Natural killer cell (primary cell): ENCODE data around the gene HCAR3. TPM values are rescaled to one million over a fixed set of nuclear protein-coding genes. Genes with fewer than 3 reads are reported as not detected.

Experiments
- ATAC-seq, 3 donors: fragments of 150-1000 bp in 2 of 3; fragments of 200-7000 bp in 1 of 3; cut with Tn5 transposase; 1 replicate in 1 of 3; 2 replicates in 2 of 3; pipeline ENCODE4 v1.10.0; 2021; ENCODE audit warnings: mild to moderate bottlenecking in 2 of 3, moderate library complexity in 2 of 3
- DNase-seq, 2 donors: peaks; one replicate each; pipeline versions ENCODE4 v3.0.0 to v3.0.0-alpha.2; 2013 to 2021; ENCODE audit warnings: mixed read lengths in 1 of 2
- H3K27ac ChIP-seq: one replicate; pipeline ENCODE4 v1.5.1; 2013; ENCODE audit warnings: mild to moderate bottlenecking, low read length
- H3K27me3 ChIP-seq: one replicate; pipeline ENCODE4 v1.6.1; 2013; ENCODE audit warnings: low read length; ENCODE audit not compliant: control insufficient read depth, insufficient read depth
- H3K36me3 ChIP-seq: one replicate; pipeline ENCODE4 v1.6.1; 2013; ENCODE audit warnings: low read length; ENCODE audit not compliant: control insufficient read depth, insufficient read depth
- H3K4me1 ChIP-seq: one replicate; pipeline ENCODE4 v1.6.1; 2013; ENCODE audit warnings: low read length; ENCODE audit not compliant: control insufficient read depth, insufficient read depth
- H3K4me3 ChIP-seq: one replicate; pipeline ENCODE4 v1.5.1; 2013; ENCODE audit warnings: low read length
- H3K9me3 ChIP-seq: one replicate; pipeline ENCODE4 v1.6.1; 2013; ENCODE audit warnings: low read length; ENCODE audit not compliant: control insufficient read depth, insufficient read depth
- H3K27ac Mint-ChIP-seq, 2 donors: one replicate each; pipeline ENCODE4 v1.8.0; 2022; ENCODE audit warnings: mild to moderate bottlenecking in 2 of 2, mixed read lengths in 2 of 2, moderate library complexity in 1 of 2
- H3K27me3 Mint-ChIP-seq, 2 donors: one replicate each; pipeline ENCODE4 v1.8.0; 2022; ENCODE audit warnings: low read depth in 2 of 2, mixed read lengths in 2 of 2
- H3K36me3 Mint-ChIP-seq: one replicate; pipeline ENCODE4 v1.8.0; 2022; ENCODE audit warnings: mixed read lengths
- H3K4me1 Mint-ChIP-seq, 2 donors: one replicate each; pipeline ENCODE4 v1.8.0; 2022; ENCODE audit warnings: mixed read lengths in 2 of 2
- H3K4me3 Mint-ChIP-seq: one replicate; pipeline ENCODE4 v1.8.0; 2022; ENCODE audit warnings: mild to moderate bottlenecking, moderate library complexity, mixed read lengths
- H3K9me3 Mint-ChIP-seq, 2 donors: one replicate each; pipeline ENCODE4 v1.8.0; 2022; ENCODE audit warnings: mixed read lengths in 2 of 2
- CTCF ChIP-seq: fragments of 200-600 bp; IDR thresholded peaks from one replicate; pipeline ENCODE4 v1.8.0; 2022; ENCODE audit warnings: antibody characterized with exemption
- WGBS: methylation state at CpG from one replicate; pipeline ENCODE4 v1.1.7; 2013; ENCODE audit warnings: missing lambda C conversion rate; ENCODE audit not compliant: insufficient coverage; 5-methylcytosine and 5-hydroxymethylcytosine counted together
- intact Hi-C: fragments of 100-400 bp; cut with micrococcal nuclease; formaldehyde crosslinking; loops from one replicate; pipeline ENCODE4 v1.14.2; 2022
- total RNA-seq, 4 donors: library from RNA; stranded (reverse); fragments of 120-200 nt in 1 of 4; gene quantifications; one replicate each; pipeline versions ENCODE4 v1.2.3 to v1.2.4, GENCODE V29; 2013 to 2022

HCAR3 gene
- total RNA-seq, 3 donors from 2014 or later (not counting 1 experiment from before 2014, with no cell fraction given): 1.8 to 14.7 (median 9.9) TPM

GRCh38 chr12:122672515-122672914 lies 44.1 kb downstream of the HCAR3 start:
- Mint-ChIP-seq H3K27me3 (peaks cover 10 to 16% of the 10 kb centered on the region in 2 donors), H3K4me3 (no peak overlapping the region), H3K4me1 (no peaks in the 10 kb centered on the region), H3K36me3 (no peaks in the 10 kb centered on the region), H3K9me3 (no peaks in the 10 kb centered on the region), H3K27ac (no peak overlapping the region)
- H3K36me3 ChIP-seq: no peaks in the 10 kb centered on the region
- no peaks in the 10 kb centered on the region for H3K27me3 ChIP-seq
- no peak for DNase-seq
- no peak for ATAC-seq
- no peak overlapping the region for H3K4me3 ChIP-seq
- H3K9me3 ChIP-seq: no peaks in the 10 kb centered on the region
- intact Hi-C loops: no loop called here
- WGBS: 93% methylated on average over 2 of the region's 2 CpGs
- no peaks in the 10 kb centered on the region for H3K4me1 ChIP-seq
- TF ChIP-seq CTCF: no peak
- no peak overlapping the region for H3K27ac ChIP-seq

DNA sequence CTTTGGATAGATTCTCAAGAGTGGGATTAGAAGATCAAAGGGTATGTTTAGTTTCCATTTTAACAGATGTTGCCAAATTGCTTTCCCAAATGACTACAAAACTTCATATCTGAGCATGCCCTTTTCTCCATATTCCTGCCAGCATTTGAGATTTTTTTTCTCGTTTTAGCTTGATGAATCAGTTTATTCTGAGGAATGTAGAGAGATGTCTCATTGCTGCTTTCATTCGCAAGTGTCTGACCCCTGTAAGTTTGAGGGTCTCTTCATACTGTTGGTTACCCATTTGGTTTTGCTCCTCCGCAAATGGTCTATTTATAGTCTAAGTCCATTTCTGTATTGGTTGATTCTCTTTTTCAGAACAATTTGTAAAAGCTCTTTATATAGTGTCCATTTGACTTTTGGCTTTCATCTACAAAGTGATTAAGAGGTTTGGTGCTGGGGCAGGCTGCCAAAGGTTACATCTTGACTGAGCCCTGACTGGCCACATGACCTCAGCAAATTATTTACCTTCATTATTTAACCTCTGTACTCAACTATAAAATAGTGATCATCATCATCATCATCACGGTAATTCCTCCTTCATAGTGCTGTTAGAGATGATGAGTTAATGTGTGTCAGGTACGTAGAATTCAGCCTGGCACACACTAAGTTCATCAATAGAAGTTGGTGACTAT lies 47.1 kb downstream of the HCAR3 start:
- Mint-ChIP-seq H3K27ac (no peak overlapping the region), H3K4me3 (no peak overlapping the region), H3K36me3 (no peaks in the 10 kb centered on the region), H3K4me1 (no peaks in the 10 kb centered on the region), H3K27me3 (peaks cover 4 to 7% of the 10 kb centered on the region in 2 donors), H3K9me3 (no peaks in the 10 kb centered on the region)
- ATAC-seq: no peak
- Histone ChIP-seq H3K27me3 (no peaks in the 10 kb centered on the region), H3K4me3 (no peak overlapping the region), H3K27ac (no peak overlapping the region), H3K36me3 (no peaks in the 10 kb centered on the region), H3K4me1 (no peaks in the 10 kb centered on the region), H3K9me3 (no peaks in the 10 kb centered on the region)
- no peak for TF ChIP-seq CTCF
- intact Hi-C loops: no loop called here
- 94% methylated on average over 2 of the region's 5 CpGs for WGBS
- DNase-seq: no peak

- no peaks in the 10 kb centered on the region for H3K9me3 ChIP-seq
- no peak overlapping the region for H3K27ac ChIP-seq
- no peak for TF ChIP-seq CTCF
- no peaks in the 10 kb centered on the region for H3K36me3 Mint-ChIP-seq
- DNase-seq: no peak
- no peak overlapping the region for H3K4me3 ChIP-seq
- no peak overlapping the region for H3K4me3 Mint-ChIP-seq
- H3K27ac Mint-ChIP-seq: no peak overlapping the region
- H3K27me3 Mint-ChIP-seq: peaks cover 2 to 7% of the 10 kb centered on the region in 2 donors
- intact Hi-C loops: no loop called here
- no peaks in the 10 kb centered on the region for H3K9me3 Mint-ChIP-seq
- H3K36me3 ChIP-seq: no peaks in the 10 kb centered on the region
- H3K27me3 ChIP-seq: no peaks in the 10 kb centered on the region
- no peaks in the 10 kb centered on the region for H3K4me1 ChIP-seq
- H3K4me1 Mint-ChIP-seq: no peaks in the 10 kb centered on the region
- WGBS: 60% methylated on average over 1 of the region's 2 CpGs
- ATAC-seq: no peak
Measured at GRCh38 chr12:122668268-122668667, 48.3 kb downstream of the HCAR3 start.

DNA sequence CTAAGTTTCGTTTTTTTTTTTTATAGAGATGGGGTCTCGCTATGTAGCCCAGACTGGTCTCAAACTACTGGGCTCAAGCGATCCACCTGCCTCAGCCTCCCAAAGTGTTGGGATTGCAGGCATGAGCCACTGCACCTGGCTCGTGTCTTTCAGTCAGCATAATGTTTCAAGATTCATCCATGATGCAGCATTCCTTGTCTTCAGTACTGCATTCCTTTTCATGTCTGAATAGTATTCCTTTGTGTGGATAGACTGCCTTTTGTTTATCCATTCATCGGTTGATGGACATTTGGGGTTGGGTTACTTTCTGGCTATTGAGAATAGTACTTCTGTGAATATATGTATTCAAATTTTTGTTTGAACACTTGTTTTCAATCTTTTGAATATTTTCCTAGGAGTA lies 50.9 kb downstream of the HCAR3 start:
- Mint-ChIP-seq H3K36me3 (no peaks in the 10 kb centered on the region), H3K9me3 (no peaks in the 10 kb centered on the region), H3K27me3 (no peaks in the 10 kb centered on the region), H3K27ac (no peak overlapping the region), H3K4me3 (no peak overlapping the region), H3K4me1 (no peaks in the 10 kb centered on the region)
- no peaks in the 10 kb centered on the region for H3K36me3 ChIP-seq
- DNase-seq: no peak
- H3K27me3 ChIP-seq: no peaks in the 10 kb centered on the region
- no peak overlapping the region for H3K27ac ChIP-seq
- no peak for ATAC-seq
- no peaks in the 10 kb centered on the region for H3K4me1 ChIP-seq
- H3K4me3 ChIP-seq: no peak overlapping the region
- no peaks in the 10 kb centered on the region for H3K9me3 ChIP-seq
- intact Hi-C loops: no loop called here
- WGBS: 93% methylated on average over 5 of the region's 5 CpGs
- no peak for TF ChIP-seq CTCF
